Measurements from ENCODE around the gene GRAMD2A.

The GRAMD2A gene

DNA sequence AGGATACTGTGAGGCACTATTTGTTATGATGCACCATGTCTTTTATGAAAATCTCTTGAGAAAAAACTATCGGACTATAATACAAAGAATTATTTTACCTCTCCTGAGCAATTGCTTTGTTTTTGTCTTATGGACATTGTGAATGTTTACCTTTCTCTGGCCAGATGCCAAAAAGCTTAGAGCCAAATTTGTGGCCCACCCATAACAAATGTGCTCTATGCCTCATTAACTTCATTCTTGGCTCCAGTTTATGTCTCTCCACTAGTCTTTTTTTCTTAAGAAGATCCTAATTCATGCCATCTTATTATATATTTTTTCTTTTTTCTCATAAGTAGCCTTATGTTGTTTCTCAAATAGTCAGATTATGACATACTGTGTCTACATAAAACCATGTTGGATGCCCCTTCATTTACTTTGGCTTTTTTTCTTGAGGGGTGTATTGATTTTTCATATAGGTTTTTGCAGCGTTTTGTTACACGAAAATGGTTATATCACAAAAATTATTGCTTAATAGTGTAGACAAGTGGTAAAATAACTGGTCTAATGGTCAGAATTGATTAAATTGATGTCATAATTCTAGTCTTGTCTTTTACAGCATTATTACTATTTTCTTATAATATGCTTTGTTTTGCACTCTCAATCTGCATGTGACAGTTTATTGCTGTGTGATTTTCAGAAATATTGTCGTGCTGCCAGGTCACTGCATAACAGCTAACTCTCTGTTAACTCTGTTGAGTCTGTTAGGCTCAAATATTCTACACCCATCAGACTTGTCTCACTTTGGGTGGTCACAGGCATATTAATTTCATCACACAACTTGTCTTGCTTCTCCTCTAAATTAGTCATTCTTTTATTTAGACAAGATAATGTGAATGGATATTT lies 61.2 kb downstream of the GRAMD2A start:
- no peak for DNase-seq (ENCODE audit: low spot score)

DNA sequence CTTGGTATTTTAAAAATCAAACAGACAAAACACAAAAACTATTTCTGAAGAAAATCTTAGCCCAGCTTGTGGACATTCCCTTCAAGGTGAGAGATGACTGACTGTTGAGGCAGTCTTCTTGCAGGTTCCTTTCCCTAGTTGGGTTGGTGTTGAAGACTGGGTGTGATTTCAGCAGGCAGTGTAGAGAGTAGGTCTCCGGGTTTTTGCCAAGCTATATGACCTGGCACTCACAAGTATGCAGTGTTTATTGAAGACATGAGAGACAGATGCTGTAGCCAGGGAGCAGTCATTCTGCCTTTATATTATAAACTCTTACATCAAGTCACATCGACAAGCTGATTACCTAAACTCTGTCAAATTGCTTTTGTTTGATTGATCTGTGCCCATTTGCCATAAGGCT lies 61.9 kb downstream of the GRAMD2A start:
- no peak for DNase-seq (ENCODE audit: low spot score)

GRCh38 chr15:72133211-72133610 lies 64.4 kb downstream of the GRAMD2A start:
- no peak for DNase-seq (ENCODE audit: low spot score)

GRCh38 chr15:72131922-72132321 lies 65.7 kb downstream of the GRAMD2A start:
- DNase-seq (ENCODE audit: low spot score) = no peak

- DNase-seq (ENCODE audit: low spot score) = no peak
These were observed 67.3 kb downstream of the GRAMD2A start for GRCh38 chr15:72130272-72130671.

GRCh38 chr15:72128359-72128758 lies 69.2 kb downstream of the GRAMD2A start:
- no peak for DNase-seq (ENCODE audit: low spot score)

GRCh38 chr15:72127724-72128322 lies 69.8 kb downstream of the GRAMD2A start:
- no peak for DNase-seq (ENCODE audit: low spot score)

DNA sequence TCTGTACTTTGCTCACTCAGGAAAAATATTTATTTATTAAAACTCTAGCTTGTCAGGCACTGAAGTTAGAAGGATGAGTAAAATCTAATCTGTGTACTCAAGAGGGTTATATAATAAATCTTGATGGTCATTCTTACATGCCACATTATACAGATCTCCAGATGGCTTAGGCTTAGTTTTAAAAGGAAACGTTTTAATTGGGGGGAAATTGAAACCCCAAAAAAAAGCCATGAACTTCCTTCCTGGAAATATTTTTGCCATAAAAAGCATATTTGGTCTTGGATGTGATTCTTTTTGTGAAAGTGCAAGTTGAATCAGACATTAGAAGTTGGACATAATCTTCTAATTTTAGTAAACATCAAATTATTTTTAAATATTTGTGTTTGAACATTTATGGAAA lies 73.4 kb downstream of the GRAMD2A start:
- DNase-seq (ENCODE audit: low spot score) = no peak

GRCh38 chr15:72118017-72118978 lies 79.3 kb downstream of the GRAMD2A start, which contains the start of the genes MYO9A and SENP8:
TSS of gene MYO9A (minus strand) at chr15:72118150. CDS start at chr15:72046563, 71,587 bp downstream.
TSS of gene SENP8 (plus strand) at chr15:72118403. CDS start at chr15:72139624, 21,221 bp downstream.
- DNase-seq (ENCODE audit: low spot score) = peak; percentile 96

DNA sequence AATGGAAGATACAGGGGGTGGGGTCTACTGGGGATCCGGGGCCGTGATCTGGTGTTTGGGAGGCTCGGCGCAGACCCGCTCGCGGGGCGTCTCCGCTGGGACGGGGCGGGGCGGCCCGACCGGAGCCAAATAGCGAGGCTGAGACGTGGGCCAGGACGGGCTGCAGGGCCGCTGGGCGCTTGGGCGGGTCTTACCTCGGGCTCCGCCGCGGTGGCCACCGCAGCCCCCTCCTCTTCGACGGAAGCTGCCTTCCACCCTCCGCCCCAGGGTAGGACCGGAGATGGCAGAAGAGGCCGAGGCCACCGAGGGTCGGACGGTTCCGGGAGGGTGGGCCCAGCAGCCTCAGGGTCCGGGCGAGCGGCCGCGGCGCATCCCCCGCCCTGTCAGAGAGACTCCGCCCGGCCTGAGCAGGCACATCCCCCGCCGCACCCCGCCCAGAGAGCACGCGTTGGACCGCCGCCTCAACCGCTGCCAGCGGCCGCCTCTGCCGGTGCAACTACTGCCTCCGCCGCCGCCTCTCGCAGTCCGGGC lies 80.0 kb downstream of the GRAMD2A start:
- DNase-seq (ENCODE audit: low spot score) = peak; percentile 66

- DNase-seq (ENCODE audit: low spot score) = peak; percentile 43
These were observed 80.7 kb downstream of the GRAMD2A start for GRCh38 chr15:72116731-72117485.

DNA sequence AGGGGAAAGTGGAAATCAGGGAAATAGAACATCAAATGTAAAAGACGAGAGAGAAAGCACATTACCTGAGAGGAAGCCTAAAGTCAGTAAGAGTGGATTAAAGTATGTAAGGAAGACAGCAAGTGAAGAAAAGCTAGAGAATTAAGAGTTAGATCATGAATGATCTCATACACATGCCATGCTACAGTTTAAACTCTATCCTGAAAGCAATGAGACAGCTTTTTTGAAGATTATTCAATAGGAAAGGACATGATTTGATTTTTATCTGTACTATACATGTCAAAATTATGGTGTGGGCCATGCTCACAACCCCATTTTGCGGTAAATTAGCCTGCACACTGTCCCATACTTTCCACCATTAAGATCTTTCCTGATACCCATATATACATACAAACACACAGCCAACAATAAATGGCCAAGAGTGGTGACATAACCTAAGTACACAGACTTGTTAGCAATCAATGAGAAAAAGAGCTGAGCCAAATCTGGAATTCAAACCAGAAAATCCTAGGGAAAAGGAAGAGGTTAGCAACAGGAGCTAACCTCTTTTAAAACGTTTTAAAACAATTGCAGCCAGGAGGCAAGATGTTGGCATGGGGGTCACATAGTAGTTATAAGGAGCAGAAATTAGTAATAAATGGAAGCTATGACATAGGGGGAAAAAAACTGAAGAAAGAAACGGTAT lies 84.1 kb downstream of the GRAMD2A start:
- peak; percentile 46 for DNase-seq (ENCODE audit: low spot score)

DNA sequence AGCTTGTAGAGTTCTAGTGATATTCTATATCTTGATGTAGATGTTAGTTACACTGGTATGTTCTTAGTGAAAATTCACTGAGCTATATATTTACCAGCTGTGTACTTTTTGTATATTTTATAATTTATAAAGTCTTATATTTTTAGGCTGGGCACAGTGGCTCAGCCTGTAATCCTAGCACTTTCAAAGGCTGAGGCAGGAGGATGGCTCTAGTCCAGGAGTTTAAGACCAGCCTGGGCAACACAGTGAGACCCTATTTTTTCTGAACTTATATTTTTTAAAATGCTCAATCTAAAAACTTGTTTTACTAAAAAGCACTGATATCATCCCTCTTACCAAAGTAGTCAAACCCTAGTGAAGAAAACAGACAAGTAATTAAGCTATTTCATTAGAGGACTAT lies 84.8 kb downstream of the GRAMD2A start:
- no peak for DNase-seq (ENCODE audit: low spot score)

GRCh38 chr15:72112116-72112515 lies 85.5 kb downstream of the GRAMD2A start:
- DNase-seq (ENCODE audit: low spot score) = no peak

DNA sequence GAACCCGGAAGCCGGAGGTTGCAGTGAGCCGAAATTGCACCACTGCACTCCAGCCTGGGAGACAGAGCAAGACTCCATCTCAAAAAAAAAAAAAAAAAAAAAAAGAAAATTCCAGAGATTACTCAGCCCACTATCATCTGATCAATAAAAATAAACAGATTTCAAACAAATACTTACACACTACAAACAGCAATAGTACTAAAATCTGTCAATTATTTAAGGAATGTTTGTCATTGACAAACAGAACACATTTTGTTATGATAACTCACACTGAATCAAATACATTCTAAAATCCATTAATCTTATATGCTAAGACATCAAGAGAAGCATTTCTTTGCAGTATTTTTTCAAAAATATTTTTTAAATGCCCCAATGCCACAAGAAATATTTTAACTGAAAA lies 87.2 kb downstream of the GRAMD2A start:
- peak; percentile 30 for DNase-seq (ENCODE audit: low spot score)

All from HuH-7 (cell line).